HK-2 (cell line): ENCODE measurements around the gene ETV1.

Source experiments
- DNase-seq: peaks from one replicate; pipeline ENCODE4 v3.0.0-alpha.2; 2018; ENCODE audit not compliant: unreplicated experiment

The ETV1 gene

DNA sequence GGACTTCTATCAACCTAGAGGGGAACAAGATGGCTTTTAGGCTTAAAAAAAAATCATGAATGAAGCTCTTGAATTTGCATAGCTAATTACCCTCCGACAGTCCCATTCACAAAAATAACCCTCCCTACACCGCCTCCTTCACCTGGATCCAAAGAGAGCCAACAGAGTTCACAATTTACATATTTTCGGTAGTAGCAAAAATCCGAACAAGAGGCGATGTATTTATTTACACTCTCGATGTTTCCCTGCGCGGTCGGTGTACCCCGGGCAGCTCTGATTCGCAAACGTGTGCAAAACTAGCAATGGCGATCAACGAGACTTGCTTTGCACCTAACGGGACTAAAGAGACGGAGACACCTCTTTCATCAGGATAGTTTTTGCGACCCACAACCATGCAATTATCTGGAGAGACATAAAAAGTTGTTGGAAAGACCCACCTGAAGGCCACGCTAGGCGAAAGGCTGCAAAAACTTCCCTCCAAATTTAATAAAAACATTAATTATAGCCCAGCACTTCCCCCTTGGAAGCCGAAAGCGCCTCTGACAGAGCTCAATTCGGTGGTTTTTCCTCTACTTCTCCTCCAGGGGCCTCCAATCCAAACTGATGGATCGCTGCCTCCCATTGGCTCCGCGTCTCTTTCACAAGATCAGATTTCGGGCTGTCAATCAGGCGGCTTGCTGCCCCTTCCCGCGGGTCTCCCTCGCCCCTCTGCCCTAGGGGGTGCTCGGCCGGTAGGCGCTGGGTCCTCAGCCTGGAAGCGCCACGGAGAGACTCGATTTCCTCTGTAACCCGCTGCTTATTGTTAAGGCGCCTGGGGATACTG is at the start of gene ETV1:
Gene ETV1 (minus strand): TSS at position 541 of the 823 bp plus-strand sequence. CDS start 614 bp downstream, outside the sequence.
- DNase-seq, result peak; percentile 62

DNA sequence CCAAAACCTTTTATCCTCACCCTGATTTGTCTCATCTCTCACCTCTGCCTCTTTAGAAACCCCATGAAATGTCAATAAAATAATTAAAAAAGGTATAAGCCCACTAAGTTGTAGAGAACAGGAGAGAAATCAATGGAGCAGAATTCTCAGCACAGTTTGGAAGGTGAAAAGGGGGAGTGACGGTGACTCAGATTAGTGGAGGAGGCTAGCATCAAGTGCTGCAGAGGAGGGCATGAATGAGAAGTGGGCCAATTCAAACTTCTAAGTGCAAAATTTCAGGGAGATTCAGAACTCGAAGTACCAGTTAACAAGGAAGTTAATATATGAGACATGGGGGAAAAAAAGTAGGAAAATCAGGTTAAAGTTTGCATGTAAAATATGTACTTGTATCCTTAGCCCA is 34.9 kb upstream of the ETV1 start:
- DNase-seq, result no peak

DNA sequence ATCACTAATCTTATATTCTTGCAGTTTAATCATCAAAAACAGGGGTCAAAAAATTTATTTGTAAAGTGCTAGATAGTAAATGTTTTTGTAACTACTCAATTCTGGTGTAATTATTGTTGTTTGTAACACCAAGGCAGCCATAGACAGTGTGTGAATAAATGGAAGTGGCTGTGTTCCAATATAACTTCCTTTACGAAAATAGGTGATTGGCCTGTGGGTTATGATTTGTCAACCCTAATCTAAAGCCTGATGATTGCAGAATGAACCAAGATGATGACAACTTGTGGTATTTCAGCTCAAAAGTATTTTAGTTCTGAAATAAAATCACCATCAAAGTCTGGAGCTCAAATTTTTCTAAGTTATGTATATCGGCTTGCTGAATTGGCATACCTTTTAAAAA is 34.4 kb upstream of the ETV1 start:
- no peak for DNase-seq

DNA sequence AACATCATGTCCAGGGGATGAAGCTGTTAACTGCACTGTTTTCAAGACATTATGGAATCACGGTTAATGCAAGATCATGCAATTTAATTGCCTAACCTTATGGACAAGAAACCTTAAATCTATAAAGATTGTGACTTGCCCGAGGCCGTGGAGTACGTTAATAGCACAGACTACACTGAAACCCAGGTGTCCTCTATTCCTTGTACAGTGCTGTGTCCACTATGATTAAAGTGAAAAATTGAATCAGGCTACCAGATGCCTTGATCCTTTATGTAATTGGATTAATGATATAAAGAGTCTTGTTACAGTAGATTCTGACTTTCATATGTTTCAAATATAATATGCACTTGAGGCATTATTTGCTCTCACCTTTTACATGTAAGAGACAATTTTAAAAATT is 33.9 kb upstream of the ETV1 start:
- DNase-seq, result no peak

DNA sequence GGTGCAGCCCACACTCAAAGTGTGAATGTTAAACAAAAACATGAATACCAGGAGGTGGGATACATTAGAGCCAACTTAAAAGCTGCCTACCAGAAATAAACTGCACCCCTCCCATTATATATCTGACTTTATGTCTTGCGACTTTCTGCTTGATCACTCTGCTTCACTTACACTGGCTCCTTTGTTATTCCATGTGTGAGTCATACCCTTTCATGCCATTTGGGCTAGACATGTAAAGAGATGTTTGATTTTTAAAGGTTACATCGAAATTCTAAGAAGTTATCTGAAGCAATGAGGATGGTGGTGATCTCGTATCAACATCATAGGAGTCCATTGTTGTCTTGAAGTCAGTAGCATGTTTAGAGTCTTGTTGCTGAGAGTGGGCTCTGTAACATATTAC is 31.6 kb upstream of the ETV1 start:
- no peak for DNase-seq

DNA sequence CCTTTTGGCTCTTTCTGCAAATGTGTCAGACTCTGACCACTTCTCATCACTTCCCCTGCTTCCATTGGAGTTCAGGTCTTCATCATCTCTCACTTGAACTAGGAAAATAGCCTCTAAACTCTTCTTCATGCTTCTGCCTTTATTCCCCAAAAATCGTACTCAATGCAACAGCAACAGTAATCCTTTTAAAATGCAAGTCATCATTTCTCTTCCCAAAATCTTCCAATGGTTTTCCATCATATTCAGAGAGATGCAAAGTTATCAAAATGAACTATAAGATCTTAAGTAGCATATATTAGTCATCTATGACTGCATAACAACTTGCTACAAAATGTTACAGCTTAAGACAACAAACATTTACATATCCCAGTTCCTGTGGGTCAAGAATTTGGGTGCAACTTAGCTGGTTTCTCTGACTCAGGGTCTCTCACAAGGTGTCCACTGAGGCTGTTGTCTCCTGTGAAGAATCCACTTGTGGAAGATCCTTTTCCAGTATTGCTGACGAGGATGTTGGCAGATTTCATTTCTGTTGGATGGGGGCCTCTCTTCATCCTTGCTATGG is 31.0 kb upstream of the ETV1 start:
- DNase-seq, result no peak

DNA sequence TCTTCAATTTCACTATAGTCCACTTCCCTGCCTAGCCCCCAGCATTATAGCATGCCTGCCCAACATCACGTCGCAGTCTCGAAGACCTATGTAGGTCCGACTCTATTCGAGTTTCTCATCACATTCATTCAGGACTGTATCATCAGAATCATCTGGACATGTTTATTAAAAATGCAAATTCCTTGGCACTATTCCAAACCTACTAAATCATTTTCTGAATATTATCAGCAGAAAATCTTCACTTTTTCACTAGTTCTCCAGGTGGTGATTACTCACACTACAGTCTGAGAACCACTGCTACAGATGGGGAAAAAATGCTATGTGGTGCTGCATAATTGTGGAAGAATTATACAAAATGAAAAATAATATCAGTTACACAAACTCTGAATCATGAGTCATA is 29.3 kb upstream of the ETV1 start:
- no peak for DNase-seq

DNA sequence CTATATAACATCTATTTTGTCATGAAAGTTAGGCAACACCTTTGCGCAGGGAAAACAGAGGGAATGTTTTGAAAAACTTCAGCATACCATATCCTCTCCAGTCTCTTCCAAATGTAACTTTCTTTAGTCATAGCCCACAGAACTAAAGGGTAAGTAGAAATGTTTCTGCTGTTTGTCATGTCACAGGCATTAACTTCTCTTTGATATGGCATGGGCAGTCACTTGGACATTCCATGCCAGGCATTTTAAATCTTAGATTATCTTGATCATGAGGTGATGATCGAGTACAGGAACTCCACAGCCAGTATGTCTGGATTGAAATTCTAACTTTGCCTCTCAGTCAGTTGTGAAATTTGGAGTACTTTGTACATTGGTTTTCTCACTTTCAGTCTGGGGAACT is 27.5 kb upstream of the ETV1 start:
- DNase-seq, result no peak

DNA sequence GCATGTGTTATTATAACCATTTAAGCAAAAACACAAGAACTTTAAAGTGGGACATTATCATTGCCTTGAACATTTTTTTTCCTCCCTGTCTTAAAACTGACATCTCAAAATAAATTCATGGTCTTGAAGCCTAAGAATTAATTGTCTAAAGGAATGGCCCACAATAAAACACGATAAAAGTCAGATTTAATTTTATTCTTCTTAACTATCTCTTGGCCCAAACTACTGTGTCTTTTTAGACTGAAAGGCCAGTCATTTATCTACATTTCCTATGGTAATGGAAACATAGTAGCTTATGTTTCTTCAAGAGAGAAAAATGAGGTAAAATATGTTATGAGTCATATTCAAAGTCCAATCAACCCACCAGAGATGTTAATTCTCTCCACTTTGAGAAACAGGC is 24.4 kb upstream of the ETV1 start:
- DNase-seq, result no peak

DNA sequence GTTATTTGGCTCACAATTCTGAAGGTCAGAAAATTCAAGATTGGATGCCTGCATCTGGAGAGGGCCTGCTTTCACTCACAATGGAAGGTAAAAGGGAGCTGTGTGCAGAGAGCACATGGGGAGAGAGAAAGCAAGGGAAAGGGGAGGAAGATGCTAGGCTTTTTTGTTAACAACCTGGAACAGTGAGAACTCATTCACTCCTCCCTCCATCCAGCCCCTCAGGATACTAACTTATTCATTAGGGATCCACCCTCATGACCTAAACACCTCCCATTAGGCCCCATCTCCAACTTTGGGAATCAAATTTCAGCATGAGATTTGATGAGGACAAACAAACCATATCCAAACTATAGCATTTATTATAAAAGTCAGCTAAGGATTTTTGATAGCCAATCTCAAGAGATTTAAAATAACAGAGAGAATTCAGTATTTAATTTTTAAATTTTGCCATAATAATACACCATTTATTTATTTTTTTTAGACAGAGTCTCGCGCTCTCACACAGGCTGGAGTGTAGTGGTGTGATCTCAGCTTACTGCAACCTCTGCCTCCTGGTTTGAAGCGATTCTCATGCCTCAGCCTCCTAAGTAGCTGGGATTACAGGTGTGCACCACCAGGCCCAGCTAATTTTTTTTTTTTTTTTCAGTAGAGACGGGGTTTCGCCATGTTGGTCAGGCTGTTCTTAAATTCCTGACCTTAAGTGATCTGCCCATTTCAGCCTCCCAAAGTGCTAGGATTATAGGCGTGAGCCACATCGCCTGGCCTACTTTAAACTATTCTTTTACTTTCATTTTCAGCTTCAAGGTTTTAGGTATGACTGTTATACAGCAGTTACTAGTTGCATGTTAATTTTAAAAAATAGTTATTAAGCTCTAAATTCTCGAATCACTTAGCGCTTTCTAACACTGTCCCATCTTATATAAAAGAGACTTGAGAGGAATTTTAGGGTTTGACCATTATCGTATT is 20.3 kb upstream of the ETV1 start:
- no peak for DNase-seq

DNA sequence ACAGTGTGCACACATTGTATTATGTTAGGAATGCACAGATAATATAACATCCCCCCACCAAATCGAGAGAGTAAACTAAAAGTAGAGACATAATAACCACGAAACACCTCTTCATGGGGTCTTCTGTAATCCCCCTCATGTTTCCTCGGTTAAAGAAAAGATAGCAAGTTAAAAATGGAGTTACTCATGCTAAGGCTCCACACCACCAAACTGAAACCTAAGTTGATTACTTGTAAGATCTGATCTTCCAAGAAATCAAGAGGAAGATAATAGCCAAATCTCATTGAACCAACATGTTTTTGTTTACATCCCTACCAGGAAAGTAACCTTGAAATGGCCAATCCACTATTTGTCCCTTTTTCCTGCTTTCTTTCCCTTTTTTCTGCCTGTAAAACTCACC is 11.7 kb upstream of the ETV1 start:
- DNase-seq, result no peak

DNA sequence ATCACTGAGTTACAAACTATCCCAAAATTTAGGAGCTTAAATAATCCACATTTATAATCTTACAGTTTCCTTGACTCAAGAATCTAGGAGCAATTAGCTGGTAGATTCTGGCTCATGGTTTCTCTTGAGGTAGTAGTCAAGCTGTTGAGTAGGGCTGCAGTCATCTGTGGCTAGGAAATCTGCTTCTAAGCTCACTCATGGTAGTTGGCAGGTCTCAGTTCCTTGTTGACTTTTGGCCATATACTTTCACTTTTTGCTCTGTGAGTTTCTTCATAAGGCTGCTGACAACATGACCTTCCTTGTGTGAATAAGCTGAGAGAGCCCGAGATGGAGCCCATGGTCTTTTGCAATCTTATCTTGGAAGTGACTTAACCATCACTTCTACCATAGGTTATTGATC is 10.8 kb upstream of the ETV1 start:
- no peak for DNase-seq

DNA sequence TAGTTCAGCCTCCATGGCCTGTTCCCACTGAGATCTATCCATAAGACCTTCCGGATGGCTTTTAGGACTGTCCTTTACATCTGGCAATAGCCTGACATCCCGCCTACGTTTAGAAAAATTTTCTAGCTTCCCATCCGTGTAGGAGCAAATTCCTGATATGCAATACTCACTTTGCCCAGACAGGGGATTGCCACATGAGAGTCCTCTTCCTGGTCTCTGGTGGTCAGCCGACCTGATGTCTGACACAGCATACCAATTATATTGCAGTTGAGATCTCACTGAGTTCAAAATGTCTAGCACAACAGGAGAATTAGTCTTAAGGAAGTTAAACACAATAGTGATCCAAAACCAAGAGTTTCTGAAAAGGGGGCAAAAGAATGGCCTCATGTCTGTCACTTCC is 9.4 kb upstream of the ETV1 start:
- no peak for DNase-seq

DNA sequence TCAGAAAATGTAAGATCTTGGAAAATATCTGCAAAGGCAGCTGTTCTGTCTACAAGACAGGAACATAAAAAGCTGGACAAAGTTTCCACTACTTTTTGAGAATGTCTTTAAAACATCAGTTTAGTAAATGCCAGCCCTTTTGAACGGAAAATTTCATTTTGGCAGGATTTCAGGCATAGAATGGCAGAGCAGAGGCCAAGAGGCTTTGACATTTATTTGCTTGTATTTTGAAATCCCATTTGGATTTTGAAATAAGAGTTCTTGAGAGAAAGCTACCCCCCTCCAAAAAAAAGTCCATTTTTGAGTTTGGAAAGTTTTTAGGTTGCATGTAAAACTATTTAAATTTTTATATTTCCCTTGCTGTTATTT is 3.1 kb upstream of the ETV1 start:
- no peak for DNase-seq

DNA sequence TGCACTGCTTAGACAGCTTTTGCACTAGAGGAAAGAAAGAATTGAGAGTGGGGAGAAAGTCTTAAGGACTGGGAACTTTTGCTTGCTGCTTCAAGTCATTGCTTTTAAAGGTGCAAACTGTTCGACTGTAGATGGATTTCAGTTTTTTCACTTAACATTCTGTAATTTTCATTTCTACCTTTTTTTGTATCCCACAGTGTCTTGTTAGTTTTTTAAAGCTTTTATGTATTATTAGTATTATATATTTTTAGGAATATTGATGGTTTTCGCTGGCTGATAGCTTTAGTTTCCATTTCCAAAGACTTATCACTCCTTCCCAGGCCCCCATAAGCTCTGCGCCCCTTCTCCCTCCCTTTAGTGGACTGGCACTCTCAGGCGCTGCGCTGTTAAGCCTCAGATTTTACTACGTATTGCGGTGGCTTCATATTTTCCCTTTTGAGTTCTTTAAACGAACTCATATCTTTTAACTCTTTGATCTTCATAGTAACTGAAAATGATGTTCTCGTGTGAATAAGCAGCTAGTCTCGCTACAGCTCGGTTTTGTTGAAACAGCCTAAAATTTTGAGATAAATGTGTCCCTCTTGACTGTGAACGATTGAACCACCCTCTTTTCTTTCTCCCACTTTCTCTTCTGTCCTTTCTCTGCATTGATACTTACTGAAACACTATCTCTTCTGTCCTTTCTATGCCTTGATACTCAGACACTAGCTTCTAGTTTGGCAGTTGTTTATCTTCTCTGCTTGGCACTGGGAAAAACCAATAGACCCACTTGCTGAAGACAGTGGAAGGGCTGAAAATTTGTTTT is 2.5 kb upstream of the ETV1 start:
- DNase-seq, result no peak

DNA sequence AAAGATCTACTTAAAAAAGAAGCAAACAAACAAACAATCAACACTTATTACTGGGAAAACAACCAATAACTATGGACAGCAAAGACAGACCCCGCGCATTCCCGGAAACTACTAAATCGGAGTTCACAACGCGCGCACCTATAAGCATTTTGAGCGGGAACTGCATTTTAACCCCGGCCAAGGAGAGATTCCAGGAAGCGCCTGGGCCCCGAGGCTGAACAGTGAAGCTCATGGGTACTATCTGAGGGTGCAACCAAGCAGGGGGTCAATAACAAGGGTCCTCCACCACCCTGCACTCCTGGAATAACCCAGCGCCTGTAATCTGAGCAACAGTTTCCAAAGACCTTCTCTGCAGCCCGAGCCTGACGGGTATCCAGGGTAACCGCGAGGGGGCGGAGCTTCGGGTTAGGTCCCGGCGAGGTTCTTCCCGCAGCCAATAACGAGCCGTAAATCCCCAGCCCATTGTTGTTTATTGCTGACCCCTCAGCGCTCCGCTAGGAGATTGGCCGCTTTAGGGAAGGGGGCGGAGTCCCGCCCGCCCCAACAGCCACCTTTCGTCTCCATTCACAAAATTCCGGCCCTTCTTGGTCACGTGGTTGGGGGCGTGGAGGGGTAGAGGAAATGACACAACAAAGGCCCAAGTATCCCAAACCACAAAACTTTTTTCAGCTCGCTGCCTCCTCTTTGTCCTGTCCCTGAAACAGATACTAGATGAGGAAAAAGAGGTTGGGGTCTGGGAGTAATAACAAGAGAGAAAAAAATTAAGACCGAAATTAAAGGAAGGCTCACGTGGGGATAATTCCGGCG is 1.7 kb upstream of the ETV1 start:
- DNase-seq, result peak; percentile 97

DNA sequence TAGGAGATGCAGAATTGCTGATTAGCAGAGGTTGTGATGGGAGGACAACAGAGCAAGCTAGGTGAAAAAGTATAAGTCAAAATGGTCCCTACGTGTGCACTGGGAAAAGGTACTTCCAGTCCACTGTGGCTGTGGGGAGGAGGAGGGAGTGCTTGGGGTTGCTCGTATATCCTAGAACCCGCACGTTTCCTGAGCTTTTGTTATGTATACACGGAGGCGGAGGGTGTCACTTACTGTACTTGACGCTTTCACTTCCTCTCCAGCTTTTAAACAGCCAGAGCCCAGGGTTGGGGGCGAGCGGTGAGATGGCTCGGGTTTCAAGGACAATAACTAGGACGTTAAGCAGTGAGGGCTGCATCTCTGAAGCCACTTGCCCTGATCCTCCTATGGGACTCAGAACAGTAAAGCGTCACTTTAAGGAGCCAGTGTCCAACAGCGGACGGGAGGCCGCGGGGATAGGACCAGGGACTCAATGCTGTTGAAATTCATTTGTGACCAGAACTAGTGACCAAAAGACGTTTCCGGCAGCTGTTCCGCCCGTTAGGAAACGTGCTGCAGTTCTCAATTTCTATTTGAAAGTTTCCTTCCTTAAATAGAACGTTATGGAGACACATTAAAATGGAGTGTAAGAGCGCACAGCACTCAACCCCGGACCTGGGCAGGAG is 985 bp upstream of the ETV1 start:
- peak; percentile 51 for DNase-seq

DNA sequence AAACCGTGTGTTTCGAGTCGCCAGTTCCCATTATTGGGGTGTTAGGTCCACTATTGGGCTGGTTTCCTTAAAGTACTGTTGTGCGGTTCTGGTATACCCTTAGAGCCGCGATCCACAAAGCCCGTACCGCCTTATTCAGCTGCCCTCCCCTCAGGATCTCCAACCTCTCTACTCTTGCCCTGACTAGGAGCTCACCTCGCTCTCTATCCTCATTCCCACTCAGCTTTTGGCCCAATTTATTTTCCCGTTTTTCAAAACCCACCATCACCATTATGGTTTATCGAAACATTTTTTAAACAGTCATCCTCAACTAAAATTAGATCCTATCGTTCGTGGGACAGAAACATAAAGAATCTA is 461 bp upstream of the ETV1 start:
- DNase-seq, result no peak

DNA sequence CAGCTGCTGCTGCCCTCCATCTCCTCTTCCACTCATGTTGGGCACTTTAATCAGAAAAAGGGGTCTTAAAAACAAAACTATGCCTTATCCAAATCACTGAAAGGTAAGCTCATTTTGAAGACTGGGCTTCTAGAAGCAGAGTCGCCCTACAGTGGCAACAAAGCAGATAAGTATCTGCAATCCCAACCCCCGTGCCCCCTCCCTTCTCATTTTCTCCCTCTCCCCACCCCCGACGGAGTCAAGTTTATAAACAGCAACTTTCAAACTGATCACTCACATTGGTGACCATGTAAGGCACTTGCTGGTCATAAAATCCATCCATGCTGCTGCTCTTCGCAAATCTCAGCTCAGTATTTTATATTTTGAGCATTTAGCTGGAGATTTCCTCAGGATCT is 738 bp downstream of the ETV1 start:
- DNase-seq, result peak; percentile 13

DNA sequence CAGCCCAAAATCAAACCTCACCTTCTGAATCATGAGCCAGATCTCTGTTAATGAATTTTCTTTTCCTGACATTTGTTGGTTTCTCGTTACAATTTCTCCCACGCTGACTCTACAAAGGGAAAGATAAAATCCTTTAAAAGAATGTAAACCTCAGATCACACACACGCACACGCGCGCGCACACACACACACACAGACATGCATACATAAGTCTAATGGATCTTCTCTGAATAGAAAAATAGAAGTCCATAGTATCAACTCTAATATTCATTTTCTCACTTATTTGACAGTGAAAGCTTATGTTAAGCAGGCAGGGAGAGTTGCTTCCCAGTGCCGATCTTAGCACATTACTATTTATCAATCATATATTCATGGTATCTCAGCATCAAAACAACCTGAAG is 1.4 kb downstream of the ETV1 start:
- peak; percentile 15 for DNase-seq

DNA sequence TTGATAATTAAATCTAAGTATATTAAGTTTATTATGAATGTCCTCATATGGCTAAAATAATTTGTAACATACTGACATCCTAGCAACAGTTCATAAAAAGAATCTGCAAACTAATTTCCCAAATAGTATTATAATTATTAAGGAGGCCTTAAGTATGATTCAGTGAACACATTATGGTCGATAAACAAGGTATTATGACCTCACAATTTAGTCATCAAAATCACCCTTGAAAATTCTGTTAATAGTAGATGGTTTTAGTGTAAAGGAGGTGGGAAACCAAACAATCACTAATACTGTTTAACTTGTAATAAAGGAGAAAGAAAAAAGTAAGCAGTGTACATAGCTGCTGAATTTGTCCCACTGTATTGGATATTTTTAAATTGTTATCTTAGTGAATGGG is 2.1 kb downstream of the ETV1 start:
- DNase-seq, result no peak
